Astrocyte of the cerebellum (primary cell): ENCODE measurements around the gene ABLIM2.
A peak's percentile ranks its signal among the peaks of the same experiment; 100 is the strongest.

Experiments used
- DNase-seq: peaks from one replicate; pipeline ENCODE4 v3.0.0-alpha.2; 2011; ENCODE audit warnings: low read depth
- H3K4me3 ChIP-seq: 2 replicates; pipeline ENCODE4 v1.5.1; 2011; ENCODE audit warnings: mild to moderate bottlenecking, low read depth, low read length, moderate library complexity
- CTCF ChIP-seq: IDR thresholded peaks from 2 replicates; pipeline ENCODE4 v1.5.1; 2012; ENCODE audit warnings: low read length, low read depth, moderate library complexity, mild to moderate bottlenecking; ENCODE audit errors: missing control alignments
- in situ Hi-C: cut with HindIII; loops from 2 replicates; pipeline ENCODE4 v1.10.0; 2017; ENCODE audit warnings: low sequenced_read_pairs

The ABLIM2 gene

GRCh38 chr4:8185930-8186329 is 27.3 kb upstream of the ABLIM2 start:
- H3K4me3 ChIP-seq = no peak overlapping the region
- DNase-seq = no peak
- no peak for TF ChIP-seq CTCF
- in situ Hi-C loops = no loop called here

GRCh38 chr4:8185295-8185694 is 26.7 kb upstream of the ABLIM2 start:
- in situ Hi-C loops = no loop called here
- peak; percentile 79 for DNase-seq
- TF ChIP-seq CTCF = no peak
- H3K4me3 ChIP-seq = no peak overlapping the region

- DNase-seq = no peak
- no peak overlapping the region for H3K4me3 ChIP-seq
- no peak for TF ChIP-seq CTCF
- in situ Hi-C loops = no loop called here
These were observed 25.4 kb upstream of the ABLIM2 start for GRCh38 chr4:8184061-8184460.

GRCh38 chr4:8182858-8183725 is 24.5 kb upstream of the ABLIM2 start:
- TF ChIP-seq CTCF = no peak
- in situ Hi-C loops = no loop called here
- DNase-seq = peak; percentile 15
- no peak overlapping the region for H3K4me3 ChIP-seq

- no peak for TF ChIP-seq CTCF
- no peak for DNase-seq
- in situ Hi-C loops = no loop called here
- no peak overlapping the region for H3K4me3 ChIP-seq
These were observed 23.7 kb upstream of the ABLIM2 start for GRCh38 chr4:8182294-8182693.

- no peak for TF ChIP-seq CTCF
- DNase-seq = no peak
These were observed 23.2 kb upstream of the ABLIM2 start for GRCh38 chr4:8181844-8182243.

More at GRCh38 chr4:8181844-8182243, 23.2 kb upstream of the ABLIM2 start:
- H3K4me3 ChIP-seq = no peak overlapping the region
- in situ Hi-C loops = no loop called here
